ENCODE results near the gene CHRDL2.

GRCh38 chr11:74746868-74747267 is 15.6 kb upstream of the CHRDL2 start:
- TF ChIP-seq EZH2 (IDR thresholded peaks at IDR 0.05; ENCODE audit: insufficient read depth, poor library complexity, severe bottlenecking): no peak
- TF ChIP-seq EZH2phosphoT487 (IDR thresholded peaks at IDR 0.05; ENCODE audit: insufficient read depth, low read depth): no peak

Measured in GM23248 (cell line).